Osteoblast (primary cell): Measurements from ENCODE around the gene ATXN3L. TPM values are rescaled to one million over a fixed set of nuclear protein-coding genes. Genes with fewer than 3 reads are reported as not detected.

ENCODE experiments used
- DNase-seq: peaks from one replicate; pipeline ENCODE4 v3.0.0; 2011; ENCODE audit warnings: low spot score, mixed read lengths; ENCODE audit not compliant: insufficient read length; ENCODE audit errors: missing footprints
- H2AFZ ChIP-seq: 2 replicates; pipeline ENCODE4 v1.6.0; 2011; ENCODE audit warnings: mild to moderate bottlenecking, low read length
- H3K27ac ChIP-seq: 2 replicates; pipeline ENCODE4 v1.5.1; 2011; ENCODE audit warnings: mild to moderate bottlenecking, low read depth, low read length, moderate library complexity
- H3K27me3 ChIP-seq: 2 replicates; pipeline ENCODE4 v1.6.0; 2012; ENCODE audit warnings: mild to moderate bottlenecking, control low read depth, inconsistent platforms, low read length, moderate library complexity; ENCODE audit not compliant: insufficient read depth
- H3K36me3 ChIP-seq: 2 replicates; pipeline ENCODE4 v1.5.1; 2011; ENCODE audit warnings: mild to moderate bottlenecking, low read length, control low read depth, moderate library complexity; ENCODE audit not compliant: insufficient read depth
- H3K4me1 ChIP-seq: 2 replicates; pipeline ENCODE4 v1.5.1; 2011; ENCODE audit warnings: mild to moderate bottlenecking, low read length, control low read depth, moderate library complexity; ENCODE audit not compliant: insufficient read depth
- H3K4me2 ChIP-seq: 2 replicates; pipeline ENCODE4 v1.6.0; 2011; ENCODE audit warnings: mild to moderate bottlenecking, low read length; ENCODE audit not compliant: insufficient read depth
- H3K4me3 ChIP-seq: fragments of 200-600 bp; sonication (generic); 3 replicates; pipeline ENCODE4 v1.5.1; 2012; ENCODE audit warnings: mild to moderate bottlenecking, low read length, inconsistent platforms; ENCODE audit not compliant: insufficient read depth
- H3K79me2 ChIP-seq: 2 replicates; pipeline ENCODE4 v1.6.0; 2012; ENCODE audit warnings: mild to moderate bottlenecking, low read length, control low read depth, inconsistent platforms; ENCODE audit not compliant: insufficient read depth
- H3K9me3 ChIP-seq: 2 replicates; pipeline ENCODE4 v1.5.1; 2011; ENCODE audit warnings: low read depth, low read length, control low read depth
- H4K20me1 ChIP-seq: 2 replicates; pipeline ENCODE4 v1.6.0; 2012; ENCODE audit warnings: mild to moderate bottlenecking, low read length, control low read depth; ENCODE audit not compliant: insufficient read depth
- total RNA-seq: library from RNA; depleted of rRNA; stranded (reverse); fragments of >200 nt; gene quantifications from 2 replicates; pipeline ENCODE4 v1.2.3, GENCODE V29; 2012
- TF ChIP-seq, protein P1 (sequence below): IDR thresholded peaks from 2 replicates; pipeline ENCODE4 v1.5.1; 2011; ENCODE audit warnings: mild to moderate bottlenecking, low read depth, low read length, moderate library complexity; ENCODE audit errors: extremely low read depth

ATXN3L gene
- not detected in 2 replicates for total RNA-seq

DNA sequence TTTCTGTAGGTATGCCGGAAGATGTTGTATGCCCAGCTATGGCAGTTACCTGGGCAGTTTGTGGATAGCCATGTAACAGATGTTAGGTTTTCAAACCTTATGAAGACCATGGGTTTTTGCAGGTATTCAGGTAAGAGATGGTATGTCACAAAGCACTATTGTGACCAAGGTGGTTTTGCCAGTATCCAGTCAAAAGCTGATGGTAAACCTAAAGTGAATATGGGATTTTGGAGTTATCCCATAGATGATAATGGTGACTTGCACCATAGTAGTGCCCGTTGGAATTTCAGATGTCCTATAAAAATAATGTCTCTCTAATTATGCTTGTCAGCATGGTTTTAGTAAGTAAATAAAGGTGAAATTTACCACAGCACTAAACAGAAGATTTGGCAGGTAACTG lies at the start of gene ATXN3L:
TSS of gene ATXN3L (minus strand) at position 101 of the 400 bp plus-strand sequence. CDS start 119 bp downstream, outside the sequence.
- no peaks in the 10 kb centered on the region for H3K9me3 ChIP-seq
- H3K79me2 ChIP-seq = no peaks in the 10 kb centered on the region
- no peak within 1 kb of the TSS for H2AFZ ChIP-seq
- H4K20me1 ChIP-seq = no peaks in the 10 kb centered on the region
- H3K4me3 ChIP-seq = no peak within 1 kb of the TSS
- H3K4me1 ChIP-seq = no peaks in the 10 kb centered on the region
- no peak within 1 kb of the TSS for H3K27ac ChIP-seq
- no peaks in the 10 kb centered on the region for H3K36me3 ChIP-seq
- H3K27me3 ChIP-seq = no peaks in the 10 kb centered on the region
- no peak for DNase-seq
- TF ChIP-seq, protein P1, sequence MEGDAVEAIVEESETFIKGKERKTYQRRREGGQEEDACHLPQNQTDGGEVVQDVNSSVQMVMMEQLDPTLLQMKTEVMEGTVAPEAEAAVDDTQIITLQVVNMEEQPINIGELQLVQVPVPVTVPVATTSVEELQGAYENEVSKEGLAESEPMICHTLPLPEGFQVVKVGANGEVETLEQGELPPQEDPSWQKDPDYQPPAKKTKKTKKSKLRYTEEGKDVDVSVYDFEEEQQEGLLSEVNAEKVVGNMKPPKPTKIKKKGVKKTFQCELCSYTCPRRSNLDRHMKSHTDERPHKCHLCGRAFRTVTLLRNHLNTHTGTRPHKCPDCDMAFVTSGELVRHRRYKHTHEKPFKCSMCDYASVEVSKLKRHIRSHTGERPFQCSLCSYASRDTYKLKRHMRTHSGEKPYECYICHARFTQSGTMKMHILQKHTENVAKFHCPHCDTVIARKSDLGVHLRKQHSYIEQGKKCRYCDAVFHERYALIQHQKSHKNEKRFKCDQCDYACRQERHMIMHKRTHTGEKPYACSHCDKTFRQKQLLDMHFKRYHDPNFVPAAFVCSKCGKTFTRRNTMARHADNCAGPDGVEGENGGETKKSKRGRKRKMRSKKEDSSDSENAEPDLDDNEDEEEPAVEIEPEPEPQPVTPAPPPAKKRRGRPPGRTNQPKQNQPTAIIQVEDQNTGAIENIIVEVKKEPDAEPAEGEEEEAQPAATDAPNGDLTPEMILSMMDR = no peak
- H3K4me2 ChIP-seq = no peak within 1 kb of the TSS

DNA sequence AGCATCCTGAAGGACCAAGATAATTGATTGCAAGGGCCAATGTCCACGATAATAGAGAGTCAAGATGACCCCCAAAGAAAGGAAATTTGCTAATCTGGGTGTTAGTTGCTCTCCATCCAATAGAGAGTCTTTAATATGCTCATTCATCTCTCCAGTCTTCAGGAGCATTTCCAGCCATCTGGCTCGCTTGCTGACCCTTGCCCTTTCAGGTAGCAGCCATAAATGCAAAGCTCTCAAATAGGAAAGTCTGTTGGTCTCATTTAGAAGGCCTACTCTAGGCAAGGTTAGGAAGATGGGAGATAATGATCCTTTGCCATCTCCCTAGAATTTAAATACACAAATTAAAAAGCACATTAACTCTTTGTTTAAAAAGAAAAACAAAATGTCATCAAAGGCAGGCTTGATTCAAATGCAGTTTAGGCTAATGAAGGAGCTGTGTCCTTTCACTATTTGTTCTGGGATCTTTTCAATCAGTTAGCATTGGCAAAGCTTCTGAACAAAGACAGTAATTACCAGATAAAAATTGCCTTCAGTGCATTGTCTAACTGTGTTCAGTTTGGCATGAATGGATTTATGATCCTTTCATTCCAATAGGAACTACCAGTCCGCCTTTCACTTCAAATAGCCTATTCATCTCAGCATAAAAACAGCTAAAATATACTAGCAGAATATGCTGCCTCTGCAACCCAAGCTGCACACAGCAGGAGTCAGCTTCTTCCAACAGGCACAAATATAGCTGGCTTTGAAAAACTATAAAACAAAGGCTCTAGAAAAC lies 49.6 kb upstream of the ATXN3L start:
- Histone ChIP-seq H3K4me1 (peaks cover 20% of the 10 kb centered on the region), H3K36me3 (no peaks in the 10 kb centered on the region), H2AFZ (no peak overlapping the region), H3K4me2 (no peak overlapping the region), H3K27me3 (no peaks in the 10 kb centered on the region), H3K27ac (no peak overlapping the region), H3K9me3 (no peaks in the 10 kb centered on the region), H3K4me3 (no peak overlapping the region), H3K79me2 (no peaks in the 10 kb centered on the region), H4K20me1 (no peaks in the 10 kb centered on the region)
- TF ChIP-seq, protein P1 = no peak
- DNase-seq = no peak

DNA sequence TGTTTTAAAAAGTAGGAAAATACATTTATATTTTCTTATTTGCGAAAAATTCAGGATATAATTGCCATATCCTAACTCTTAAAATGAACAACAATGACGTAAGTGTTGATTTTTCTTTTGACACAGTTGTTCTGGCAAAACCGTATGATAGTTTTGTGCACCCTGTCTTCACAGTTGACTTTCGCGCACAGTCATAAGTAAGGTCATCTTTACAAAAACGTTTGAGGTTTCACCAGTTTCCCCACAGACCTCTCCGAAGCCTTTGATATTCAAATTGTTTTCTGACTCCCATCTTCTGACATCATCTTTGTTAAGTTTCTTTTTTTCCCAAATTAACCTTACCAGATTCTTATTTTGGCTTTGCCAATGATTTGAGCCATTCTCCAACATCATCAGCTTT lies 48.1 kb upstream of the ATXN3L start:
- Histone ChIP-seq H3K79me2 (no peaks in the 10 kb centered on the region), H3K4me1 (peaks cover 6% of the 10 kb centered on the region), H3K27ac (no peak overlapping the region), H3K9me3 (no peaks in the 10 kb centered on the region), H3K4me3 (no peak overlapping the region), H4K20me1 (no peaks in the 10 kb centered on the region), H3K4me2 (no peak overlapping the region), H3K27me3 (no peaks in the 10 kb centered on the region), H2AFZ (no peak overlapping the region), H3K36me3 (no peaks in the 10 kb centered on the region)
- no peak for DNase-seq
- TF ChIP-seq, protein P1 = no peak

DNA sequence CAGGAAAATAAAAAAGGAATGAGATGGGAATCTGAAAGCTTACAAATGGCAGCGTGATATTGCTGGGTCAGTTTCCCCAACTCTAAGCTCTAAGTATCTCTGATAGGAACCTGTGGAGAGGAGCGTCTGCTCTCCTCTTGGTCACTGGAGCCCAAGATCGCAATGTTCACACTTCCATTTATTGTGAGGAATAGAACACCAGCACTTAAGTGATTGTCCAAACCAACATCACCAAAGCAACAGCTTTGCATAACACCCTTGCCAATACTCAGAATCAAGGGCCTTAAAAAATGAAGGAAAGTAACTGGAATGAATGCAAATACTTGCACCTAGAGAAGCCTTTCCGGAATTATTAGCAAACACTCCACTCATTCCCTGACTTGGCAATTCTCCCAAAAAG lies 46.8 kb upstream of the ATXN3L start:
- Histone ChIP-seq H3K4me2 (no peak overlapping the region), H3K36me3 (no peaks in the 10 kb centered on the region), H3K79me2 (no peaks in the 10 kb centered on the region), H3K27ac (no peak overlapping the region), H3K27me3 (no peaks in the 10 kb centered on the region), H4K20me1 (no peaks in the 10 kb centered on the region), H2AFZ (no peak overlapping the region), H3K4me1 (no peaks in the 10 kb centered on the region), H3K9me3 (no peaks in the 10 kb centered on the region), H3K4me3 (no peak overlapping the region)
- DNase-seq = no peak
- TF ChIP-seq, protein P1 = no peak
